ENCODE results near the gene MORN1.

DNA sequence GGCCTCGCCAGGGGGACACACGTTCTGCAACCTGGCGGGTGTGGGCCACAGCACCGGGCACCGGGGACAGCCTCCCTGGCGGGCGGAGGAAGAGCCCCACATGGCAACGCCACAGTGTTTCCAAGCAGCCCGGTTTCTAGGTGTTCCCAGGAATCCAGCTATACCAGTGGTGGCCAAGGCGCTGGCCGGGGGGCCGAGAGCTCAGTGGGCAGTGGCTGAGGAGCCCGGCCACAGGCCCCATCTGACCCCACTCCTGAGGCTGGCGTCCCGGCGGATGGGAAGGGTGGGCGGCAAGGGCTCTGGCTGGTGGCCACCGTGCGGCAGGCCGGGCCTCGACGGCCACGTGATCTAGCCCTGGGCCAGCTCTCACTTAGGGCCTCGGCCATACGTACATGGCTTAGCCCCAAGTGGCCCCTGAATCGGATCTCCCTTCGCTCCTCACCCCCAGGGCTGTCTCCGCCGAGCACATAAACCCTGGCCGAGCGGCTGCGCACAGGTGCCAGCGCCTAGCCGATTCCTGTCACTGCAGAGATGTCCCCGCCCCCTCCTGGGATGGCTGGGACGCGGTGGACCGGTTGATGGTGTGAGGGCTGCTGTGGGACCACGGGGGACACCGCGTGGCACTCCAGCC is 68.7 kb downstream of the MORN1 start:
- TF ChIP-seq, protein P1, sequence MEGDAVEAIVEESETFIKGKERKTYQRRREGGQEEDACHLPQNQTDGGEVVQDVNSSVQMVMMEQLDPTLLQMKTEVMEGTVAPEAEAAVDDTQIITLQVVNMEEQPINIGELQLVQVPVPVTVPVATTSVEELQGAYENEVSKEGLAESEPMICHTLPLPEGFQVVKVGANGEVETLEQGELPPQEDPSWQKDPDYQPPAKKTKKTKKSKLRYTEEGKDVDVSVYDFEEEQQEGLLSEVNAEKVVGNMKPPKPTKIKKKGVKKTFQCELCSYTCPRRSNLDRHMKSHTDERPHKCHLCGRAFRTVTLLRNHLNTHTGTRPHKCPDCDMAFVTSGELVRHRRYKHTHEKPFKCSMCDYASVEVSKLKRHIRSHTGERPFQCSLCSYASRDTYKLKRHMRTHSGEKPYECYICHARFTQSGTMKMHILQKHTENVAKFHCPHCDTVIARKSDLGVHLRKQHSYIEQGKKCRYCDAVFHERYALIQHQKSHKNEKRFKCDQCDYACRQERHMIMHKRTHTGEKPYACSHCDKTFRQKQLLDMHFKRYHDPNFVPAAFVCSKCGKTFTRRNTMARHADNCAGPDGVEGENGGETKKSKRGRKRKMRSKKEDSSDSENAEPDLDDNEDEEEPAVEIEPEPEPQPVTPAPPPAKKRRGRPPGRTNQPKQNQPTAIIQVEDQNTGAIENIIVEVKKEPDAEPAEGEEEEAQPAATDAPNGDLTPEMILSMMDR (IDR thresholded peaks at IDR 0.05; ENCODE audit: insufficient read depth, low read length, poor library complexity, severe bottlenecking), result no peak
- TF ChIP-seq EZH2phosphoT487 (conservative IDR thresholded peaks at IDR 0.05; ENCODE audit: low read length), result no peak
